CD4-positive, alpha-beta memory T cell (primary cell): ENCODE results near the gene FERMT3. TPM values are rescaled to one million over a fixed set of nuclear protein-coding genes. Genes with fewer than 3 reads are reported as not detected.

Experiments
- CTCF ChIA-PET: fragments of 350-600 bp; sonication (Branson Sonifier 250); formaldehyde crosslinking; loops from one replicate; lab custom pipeline; 2021; ENCODE audit warnings: inconsistent platforms; ENCODE audit not compliant: partially characterized antibody; lab: Charles Lee
- POLR2A ChIA-PET: fragments of 350-600 bp; sonication (Branson Sonifier 250); formaldehyde crosslinking; loops from one replicate; lab custom pipeline; 2021; ENCODE audit not compliant: partially characterized antibody; lab: Charles Lee
- DNase-seq, 5 donors: peaks; one replicate each; pipeline versions ENCODE4 v3.0.0 to v3.0.0-alpha.2; 2020 to 2022; ENCODE audit warnings: mixed read lengths in 1 of 5
- H3K27ac ChIP-seq: one replicate; pipeline ENCODE4 v1.7.0; 2013; ENCODE audit warnings: low read depth, low read length
- H3K27me3 ChIP-seq: 2 replicates; pipeline ENCODE4 v1.7.0; 2013; ENCODE audit warnings: mild to moderate bottlenecking, low read length, moderate library complexity; ENCODE audit not compliant: insufficient read depth
- H3K36me3 ChIP-seq: 2 replicates; pipeline ENCODE4 v1.7.0; 2013; ENCODE audit warnings: mild to moderate bottlenecking, low read length, moderate library complexity; ENCODE audit not compliant: insufficient read depth
- H3K4me1 ChIP-seq: 2 replicates; pipeline ENCODE4 v1.7.0; 2013; ENCODE audit warnings: mild to moderate bottlenecking, low read length, moderate library complexity; ENCODE audit not compliant: insufficient read depth
- H3K4me3 ChIP-seq, 2 donors: one replicate each; pipeline ENCODE4 v1.7.0; 2013; ENCODE audit warnings: low read length in 2 of 2, mild to moderate bottlenecking in 1 of 2
- H3K9me3 ChIP-seq, 2 donors: one replicate each; pipeline ENCODE4 v1.7.0; 2013; ENCODE audit warnings: low read length in 2 of 2, control low read depth in 1 of 2; ENCODE audit not compliant: control insufficient read depth in 1 of 2
- H3K27ac Mint-ChIP-seq, 7 donors: one replicate each; pipeline ENCODE4 v1.8.0; 2020 to 2021; ENCODE audit warnings: mixed read lengths in 7 of 7, mild to moderate bottlenecking in 6 of 7, inconsistent platforms in 3 of 7, moderate library complexity in 3 of 7
- H3K27me3 Mint-ChIP-seq, 2 donors: one replicate each; pipeline ENCODE4 v1.8.0; 2020 to 2021; ENCODE audit warnings: mixed read lengths in 2 of 2
- H3K36me3 Mint-ChIP-seq, 2 donors: one replicate each; pipeline ENCODE4 v1.8.0; 2020 to 2021; ENCODE audit warnings: mixed read lengths in 2 of 2, inconsistent platforms in 1 of 2, mild to moderate bottlenecking in 1 of 2
- H3K4me1 Mint-ChIP-seq, 4 donors: one replicate each; pipeline ENCODE4 v1.8.0; 2020 to 2021; ENCODE audit warnings: mixed read lengths in 4 of 4, mild to moderate bottlenecking in 1 of 4
- H3K4me3 Mint-ChIP-seq, 8 donors: one replicate each; pipeline ENCODE4 v1.8.0; 2020 to 2021; ENCODE audit warnings: mixed read lengths in 8 of 8, mild to moderate bottlenecking in 7 of 8, moderate library complexity in 6 of 8, inconsistent platforms in 3 of 8
- H3K9me3 Mint-ChIP-seq, 8 donors: one replicate each; pipeline ENCODE4 v1.8.0; 2020 to 2021; ENCODE audit warnings: mixed read lengths in 8 of 8, mild to moderate bottlenecking in 5 of 8, inconsistent platforms in 3 of 8, moderate library complexity in 1 of 8
- intact Hi-C: fragments of 100-400 bp; cut with micrococcal nuclease; formaldehyde crosslinking; loops from one replicate; pipeline ENCODE4 v1.15.1; 2023
- polyA plus RNA-seq, 2 donors: library from polyadenylated mRNA; unstranded; fragments of 300-500 nt; fragmentation: Illumina TruSeq; gene quantifications; one replicate each; pipeline ENCODE4 v1.2.3, GENCODE V29; 2021
- total RNA-seq, 2 experiments: library from RNA; stranded (reverse); gene quantifications; one replicate each; pipeline ENCODE4 v1.2.3, GENCODE V29; 2021

Gene FERMT3
- total and polyA plus RNA-seq, 4 experiments from 2014 or later = 149 to 202 (median 175) TPM

- Histone ChIP-seq H3K4me3 (peak overlapping the region; percentile 42 to 94), H3K9me3 (no peaks in the 10 kb centered on the region), H3K36me3 (peaks cover 10% of the 10 kb centered on the region), H3K27me3 (no peaks in the 10 kb centered on the region), H3K27ac (peak overlapping the region; percentile 77), H3K4me1 (peaks cover 48% of the 10 kb centered on the region)
- peak; percentile 45 to 68 (median 46) for DNase-seq
- H3K27ac Mint-ChIP-seq = peak overlapping the region; percentile 86 to 93 (median 91)
- H3K27me3 Mint-ChIP-seq = no peaks in the 10 kb centered on the region
- peaks cover 0 to 12% of the 10 kb centered on the region in 2 donors for H3K36me3 Mint-ChIP-seq
- intact Hi-C loops = loop anchor here (1.0 kb wide), 4 partner anchors 8 to 40 kb away; partner anchors contain the start of genes FKBP2, STIP1 and VEGFB
- H3K4me1 Mint-ChIP-seq = peaks cover 15 to 56% (median 31%) of the 10 kb centered on the region in 4 donors
- POLR2A ChIA-PET = interaction anchor here (0.7 to 38.9 kb wide), 15 partner anchors 13 to 388 kb away, joined by 3 to 937 read pairs (median 13); partner anchors contain the start of genes BAD, ESRRA, FERMT3 and FKBP2
- no peaks in the 10 kb centered on the region for H3K9me3 Mint-ChIP-seq
- CTCF ChIA-PET = interaction anchor here (1.0 to 18.8 kb wide), 10 partner anchors 11 to 76 kb away, joined by 3 to 207 read pairs (median 4); partner anchors contain the start of genes CATSPERZ, ESRRA and FERMT3
- H3K4me3 Mint-ChIP-seq = peak overlapping the region; percentile 88 to 94 (median 92)
Observed at GRCh38 chr11:64226507-64227051, 20.1 kb downstream of the FERMT3 start.

GRCh38 chr11:64227405-64227956 is 21.0 kb downstream of the FERMT3 start:
- Histone ChIP-seq H3K27ac (peak overlapping the region; percentile 77), H3K27me3 (no peaks in the 10 kb centered on the region), H3K4me1 (peaks cover 48% of the 10 kb centered on the region), H3K36me3 (peaks cover 10% of the 10 kb centered on the region), H3K4me3 (peak overlapping the region; percentile 42 to 94), H3K9me3 (no peaks in the 10 kb centered on the region)
- POLR2A ChIA-PET = interaction anchor here (1.9 to 38.9 kb wide), 8 partner anchors 12 to 90 kb away, joined by 13 to 937 read pairs (median 24); partner anchors contain the start of genes BAD, ESRRA, FERMT3 and FKBP2
- Mint-ChIP-seq H3K36me3 (peaks cover 0 to 12% of the 10 kb centered on the region in 2 donors), H3K4me3 (peak overlapping the region; percentile 88 to 94 (median 92)), H3K27ac (peak overlapping the region; percentile 75 to 93 (median 88)), H3K27me3 (no peaks in the 10 kb centered on the region), H3K9me3 (no peaks in the 10 kb centered on the region), H3K4me1 (peaks cover 15 to 65% (median 38%) of the 10 kb centered on the region in 4 donors)
- intact Hi-C loops = no loop called here
- CTCF ChIA-PET = interaction anchor here (1.0 to 18.8 kb wide), 8 partner anchors 15 to 75 kb away, joined by 3 to 207 read pairs (median 4); partner anchors contain the start of genes CATSPERZ, ESRRA and FERMT3
- DNase-seq = no peak

- Mint-ChIP-seq H3K27ac (peak overlapping the region; percentile 53 to 96 (median 87)), H3K36me3 (peaks cover 0 to 5% of the 10 kb centered on the region in 2 donors), H3K9me3 (no peaks in the 10 kb centered on the region), H3K4me3 (peak overlapping the region; percentile 86 to 93 (median 88)), H3K27me3 (no peaks in the 10 kb centered on the region), H3K4me1 (peaks cover 16 to 73% (median 47%) of the 10 kb centered on the region in 4 donors)
- Histone ChIP-seq H3K9me3 (no peaks in the 10 kb centered on the region), H3K27me3 (no peaks in the 10 kb centered on the region), H3K4me1 (peaks cover 56% of the 10 kb centered on the region), H3K4me3 (peak overlapping the region; percentile 52 to 86), H3K36me3 (no peaks in the 10 kb centered on the region), H3K27ac (peak overlapping the region; percentile 77)
- intact Hi-C loops = no loop called here
- DNase-seq = peak in 1 of 5 donors; percentile 19
- POLR2A ChIA-PET = interaction anchor here (1.2 to 38.9 kb wide), 7 partner anchors 16 to 88 kb away, joined by 3 to 937 read pairs (median 7); partner anchors contain the start of genes FERMT3, FKBP2, PLCB3 and PPP1R14B
- CTCF ChIA-PET = interaction anchor here (0.6 to 18.8 kb wide), 5 partner anchors 12 to 54 kb away, joined by 3 to 207 read pairs (median 3); partner anchors contain the start of genes FERMT3, FKBP2, PLCB3 and STIP1
Observed at GRCh38 chr11:64229090-64229743, 22.7 kb downstream of the FERMT3 start.

- POLR2A ChIA-PET = interaction anchor here (1.3 to 38.9 kb wide), 6 partner anchors 16 to 88 kb away, joined by 4 to 937 read pairs (median 8); partner anchors contain the start of genes FERMT3, FKBP2, PLCB3 and PPP1R14B
- H3K27me3 Mint-ChIP-seq = no peaks in the 10 kb centered on the region
- no peaks in the 10 kb centered on the region for H3K9me3 ChIP-seq
- peak overlapping the region; percentile 92 to 97 (median 94) for H3K27ac Mint-ChIP-seq
- intact Hi-C loops = loop anchor here (1.0 kb wide), 4 partner anchors 12 to 75 kb away; partner anchors contain the start of genes FKBP2 and PLCB3
- H3K27me3 ChIP-seq = no peaks in the 10 kb centered on the region
- peak overlapping the region; percentile 86 to 93 (median 88) for H3K4me3 Mint-ChIP-seq
- peaks cover 16 to 69% (median 46%) of the 10 kb centered on the region in 4 donors for H3K4me1 Mint-ChIP-seq
- H3K36me3 ChIP-seq = no peaks in the 10 kb centered on the region
- CTCF ChIA-PET = interaction anchor here (0.6 to 18.8 kb wide), 5 partner anchors 11 to 53 kb away, joined by 3 to 207 read pairs (median 3); partner anchors contain the start of genes FERMT3, FKBP2, PLCB3 and STIP1
- peak overlapping the region; percentile 52 to 86 for H3K4me3 ChIP-seq
- no peak for DNase-seq
- peaks cover 0 to 5% of the 10 kb centered on the region in 2 donors for H3K36me3 Mint-ChIP-seq
- H3K4me1 ChIP-seq = peaks cover 55% of the 10 kb centered on the region
- peak overlapping the region; percentile 77 for H3K27ac ChIP-seq
- no peaks in the 10 kb centered on the region for H3K9me3 Mint-ChIP-seq
Observed at GRCh38 chr11:64229744-64230170, 23.2 kb downstream of the FERMT3 start.

- no peaks in the 10 kb centered on the region for H3K9me3 Mint-ChIP-seq
- ChIA-PET POLR2A (interaction anchor here (0.8 to 38.9 kb wide), 9 partner anchors 15 to 87 kb away, joined by 3 to 937 read pairs (median 7); partner anchors contain the start of genes BAD, ESRRA, FERMT3 and FKBP2), CTCF (interaction anchor here (0.6 to 18.8 kb wide), 4 partner anchors 20 to 53 kb away, joined by 3 to 207 read pairs (median 4); partner anchors contain the start of genes FERMT3, PLCB3 and STIP1)
- intact Hi-C loops = loop anchor here (1.0 kb wide), 4 partner anchors 11 to 74 kb away; partner anchors contain the start of genes FKBP2 and PLCB3
- H3K4me1 ChIP-seq = peaks cover 53% of the 10 kb centered on the region
- H3K4me3 ChIP-seq = peak within 1 kb of the TSS; percentile 52 to 86
- H3K27me3 ChIP-seq = no peaks in the 10 kb centered on the region
- H3K9me3 ChIP-seq = no peaks in the 10 kb centered on the region
- peak within 1 kb of the TSS; percentile 77 for H3K27ac ChIP-seq
- no peaks in the 10 kb centered on the region for H3K36me3 ChIP-seq
- H3K27me3 Mint-ChIP-seq = no peaks in the 10 kb centered on the region
- peaks cover 0 to 9% of the 10 kb centered on the region in 2 donors for H3K36me3 Mint-ChIP-seq
- peak within 1 kb of the TSS; percentile 92 to 97 (median 94) for H3K27ac Mint-ChIP-seq
- H3K4me3 Mint-ChIP-seq = peak within 1 kb of the TSS; percentile 86 to 93 (median 88)
- H3K4me1 Mint-ChIP-seq = peaks cover 17 to 68% (median 47%) of the 10 kb centered on the region in 4 donors
- peak; percentile 87 to 92 (median 88) for DNase-seq
Observed at GRCh38 chr11:64230171-64230984, 23.9 kb downstream of the FERMT3 start, which contains the start of gene DNAJC4. TSS of gene DNAJC4 (plus strand) at chr11:64230548. CDS start at chr11:64230855, 307 bp downstream.
